Ishikawa (cell line): ENCODE data around the gene NT5E.

Experiments
- CEBPB ChIP-seq: IDR thresholded peaks from 2 replicates; pipeline ENCODE4 v1.6.1; 2012
- CREB1 ChIP-seq: IDR thresholded peaks from 2 replicates; pipeline ENCODE4 v1.6.1; 2012; ENCODE audit warnings: low read depth
- FOXM1 ChIP-seq: IDR thresholded peaks from 2 replicates; pipeline ENCODE4 v1.6.1; 2012; ENCODE audit warnings: low read depth, borderline replicate concordance
- MAX ChIP-seq: IDR thresholded peaks from 2 replicates; pipeline ENCODE4 v1.6.1; 2012
- REST ChIP-seq: IDR thresholded peaks from 2 replicates; pipeline ENCODE4 v1.6.1; 2012; ENCODE audit warnings: low read depth, mild to moderate bottlenecking
- TAF1 ChIP-seq: IDR thresholded peaks from 2 replicates; pipeline ENCODE4 v1.6.1; 2012; ENCODE audit warnings: low read depth, mild to moderate bottlenecking
- ZBTB7A ChIP-seq: IDR thresholded peaks from 2 replicates; pipeline ENCODE4 v1.6.1; 2012; ENCODE audit warnings: low read depth

The NT5E gene

DNA sequence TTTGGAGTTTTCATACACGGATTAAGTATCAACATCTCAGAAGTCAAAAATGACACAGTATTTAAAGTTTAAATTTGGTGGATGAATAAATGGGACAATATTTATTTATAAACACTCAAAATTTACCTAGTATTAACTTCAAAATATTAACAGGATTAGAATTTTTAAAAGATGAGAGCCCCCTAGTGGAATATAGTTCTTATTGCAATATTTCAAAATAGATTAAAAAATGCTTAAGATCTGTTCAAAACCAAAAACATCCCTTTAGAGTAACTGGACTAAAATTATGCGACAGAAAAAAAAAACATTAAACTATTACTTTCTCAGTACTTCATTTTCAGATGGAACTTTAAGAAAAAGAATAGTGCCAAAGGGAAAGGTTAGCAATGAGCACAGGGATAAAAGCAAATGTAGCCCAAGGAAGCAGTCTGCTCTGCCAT, 87.2 kb downstream of the NT5E start:
- no peak for TF ChIP-seq MAX
- TF ChIP-seq CEBPB = no peak
- TF ChIP-seq ZBTB7A = no peak
- no peak for TF ChIP-seq CREB1
- TF ChIP-seq REST = 0 out of 2 replicates have a peak, but pooled peaks have one; percentile 14

- no peak for TF ChIP-seq FOXM1
- TF ChIP-seq TAF1 = no peak
- no peak for TF ChIP-seq CREB1
These were observed 94.9 kb downstream of the NT5E start for GRCh38 chr6:85544776-85545175.
